Sigmoid colon (tissue), 4 donors: ENCODE results near the gene SPRY4.

Experiments used
- POLR2AphosphoS5 ChIP-seq, 4 donors: sonication (generic); formaldehyde crosslinking; IDR thresholded peaks; one replicate each; pipeline ENCODE4 v1.6.1; 2017; ENCODE audit warnings: antibody characterized with exemption in 4 of 4
- TF ChIP-seq, protein P1 (sequence below), 4 experiments: fragments of 450-650 bp in 3 of 4; fragments of 200-600 bp in 1 of 4; IDR thresholded peaks; one replicate each; pipeline ENCODE4 v1.5.1; 2016 to 2019; ENCODE audit warnings: antibody characterized with exemption in 4 of 4, mild to moderate bottlenecking in 3 of 4, moderate library complexity in 2 of 4

DNA sequence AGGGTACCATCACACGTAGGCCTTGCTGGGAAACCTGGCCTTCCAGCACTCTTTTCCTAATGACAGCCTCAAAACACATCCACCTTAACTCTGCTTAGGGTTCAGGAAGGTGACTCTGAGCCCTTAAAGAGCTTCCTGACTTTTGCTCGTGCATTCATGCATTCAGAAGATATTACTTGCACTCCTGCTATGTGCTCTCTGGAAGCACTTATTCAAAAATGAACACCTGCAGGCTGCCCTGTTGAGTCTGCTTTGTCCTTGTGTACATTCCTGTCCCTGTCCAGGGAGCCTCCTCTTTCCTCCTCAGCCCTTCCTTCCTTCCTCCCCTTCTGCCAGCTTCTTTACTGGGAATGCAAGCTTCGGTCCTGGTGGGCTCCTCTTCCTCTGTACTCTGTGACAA is 61.5 kb downstream of the SPRY4 start:
- TF ChIP-seq, protein P1, sequence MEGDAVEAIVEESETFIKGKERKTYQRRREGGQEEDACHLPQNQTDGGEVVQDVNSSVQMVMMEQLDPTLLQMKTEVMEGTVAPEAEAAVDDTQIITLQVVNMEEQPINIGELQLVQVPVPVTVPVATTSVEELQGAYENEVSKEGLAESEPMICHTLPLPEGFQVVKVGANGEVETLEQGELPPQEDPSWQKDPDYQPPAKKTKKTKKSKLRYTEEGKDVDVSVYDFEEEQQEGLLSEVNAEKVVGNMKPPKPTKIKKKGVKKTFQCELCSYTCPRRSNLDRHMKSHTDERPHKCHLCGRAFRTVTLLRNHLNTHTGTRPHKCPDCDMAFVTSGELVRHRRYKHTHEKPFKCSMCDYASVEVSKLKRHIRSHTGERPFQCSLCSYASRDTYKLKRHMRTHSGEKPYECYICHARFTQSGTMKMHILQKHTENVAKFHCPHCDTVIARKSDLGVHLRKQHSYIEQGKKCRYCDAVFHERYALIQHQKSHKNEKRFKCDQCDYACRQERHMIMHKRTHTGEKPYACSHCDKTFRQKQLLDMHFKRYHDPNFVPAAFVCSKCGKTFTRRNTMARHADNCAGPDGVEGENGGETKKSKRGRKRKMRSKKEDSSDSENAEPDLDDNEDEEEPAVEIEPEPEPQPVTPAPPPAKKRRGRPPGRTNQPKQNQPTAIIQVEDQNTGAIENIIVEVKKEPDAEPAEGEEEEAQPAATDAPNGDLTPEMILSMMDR (IDR thresholded peaks at IDR 0.05), result no peak
- TF ChIP-seq POLR2AphosphoS5 (IDR thresholded peaks at IDR 0.05), result no peak
